ENCODE data around the gene SF3A2. TPM values are rescaled to one million over a fixed set of nuclear protein-coding genes. Genes with fewer than 3 reads are reported as not detected.
A peak's percentile ranks its signal among the peaks of the same experiment; 100 is the strongest.

SF3A2 gene
- total RNA-seq, 1 donor from 2014 or later = 142 TPM

GRCh38 chr19:2296141-2296540 lies 59.5 kb downstream of the SF3A2 start:
- no peaks in the 10 kb centered on the region for H3K9me3 Mint-ChIP-seq
- H3K27ac Mint-ChIP-seq = no peak overlapping the region
- H3K4me1 Mint-ChIP-seq = peaks cover 3% of the 10 kb centered on the region
- H3K27me3 Mint-ChIP-seq (ENCODE audit: low read depth) = peaks cover 55% of the 10 kb centered on the region
- TF ChIP-seq, protein P1, sequence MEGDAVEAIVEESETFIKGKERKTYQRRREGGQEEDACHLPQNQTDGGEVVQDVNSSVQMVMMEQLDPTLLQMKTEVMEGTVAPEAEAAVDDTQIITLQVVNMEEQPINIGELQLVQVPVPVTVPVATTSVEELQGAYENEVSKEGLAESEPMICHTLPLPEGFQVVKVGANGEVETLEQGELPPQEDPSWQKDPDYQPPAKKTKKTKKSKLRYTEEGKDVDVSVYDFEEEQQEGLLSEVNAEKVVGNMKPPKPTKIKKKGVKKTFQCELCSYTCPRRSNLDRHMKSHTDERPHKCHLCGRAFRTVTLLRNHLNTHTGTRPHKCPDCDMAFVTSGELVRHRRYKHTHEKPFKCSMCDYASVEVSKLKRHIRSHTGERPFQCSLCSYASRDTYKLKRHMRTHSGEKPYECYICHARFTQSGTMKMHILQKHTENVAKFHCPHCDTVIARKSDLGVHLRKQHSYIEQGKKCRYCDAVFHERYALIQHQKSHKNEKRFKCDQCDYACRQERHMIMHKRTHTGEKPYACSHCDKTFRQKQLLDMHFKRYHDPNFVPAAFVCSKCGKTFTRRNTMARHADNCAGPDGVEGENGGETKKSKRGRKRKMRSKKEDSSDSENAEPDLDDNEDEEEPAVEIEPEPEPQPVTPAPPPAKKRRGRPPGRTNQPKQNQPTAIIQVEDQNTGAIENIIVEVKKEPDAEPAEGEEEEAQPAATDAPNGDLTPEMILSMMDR (IDR thresholded peaks at IDR 0.05; ENCODE audit: unreplicated experiment) = no peak
- no peak for DNase-seq (ENCODE audit: low spot score in 2 of 2, unreplicated experiment in 2 of 2)
- no peaks in the 10 kb centered on the region for H3K36me3 Mint-ChIP-seq
- H3K4me3 Mint-ChIP-seq = no peak overlapping the region

Small RNAs within 50 kb of the gene (microRNA-seq; reads per million reads assigned to microRNA genes)
- gene MIR1227 = 21.7 reads per million, percentile 44 among the genes with 10 or more reads in this experiment
- gene MIR4321 = not detected

Other genes starting within 250 kb of the SF3A2 start
- 112 to 118 TPM (median 114 TPM) in 3 replicates for gene BTBD2, start 221.1 kb upstream of the SF3A2 start, total RNA-seq
- 92.6 to 97.1 TPM (median 95.9 TPM) in 3 replicates for gene MKNK2, start 185.6 kb upstream of the SF3A2 start, total RNA-seq
- gene MOB3A, start 140.5 kb upstream of the SF3A2 start, total RNA-seq = 33.0 to 34.7 TPM (median 34.1 TPM) in 3 replicates
- 11.0 to 14.4 TPM (median 13.8 TPM) in 3 replicates for gene IZUMO4, start 139.9 kb upstream of the SF3A2 start, total RNA-seq
- gene AP3D1, start 85.3 kb upstream of the SF3A2 start, total RNA-seq = 107 to 116 TPM (median 115 TPM) in 3 replicates
- gene DOT1L, start 72.9 kb upstream of the SF3A2 start, total RNA-seq = 54.1 to 59.1 TPM (median 58.2 TPM) in 3 replicates
- gene PLEKHJ1, start 495 bp upstream of the SF3A2 start, total RNA-seq = 73.4 to 75.6 TPM (median 73.8 TPM) in 3 replicates
- 42.4 to 50.1 TPM (median 44.5 TPM) in 3 replicates for gene AMH, start 12.5 kb downstream of the SF3A2 start, total RNA-seq
- 0.80 TPM in 1 of 3 replicates, not detected in the others for gene JSRP1, start 19.6 kb downstream of the SF3A2 start, total RNA-seq
- gene PEAK3, start 45.4 kb downstream of the SF3A2 start, total RNA-seq = 0.11 TPM in 1 of 3 replicates, not detected in the others
- 0.59 to 0.60 TPM (median 0.60 TPM) in 3 replicates for gene LINGO3, start 71.3 kb downstream of the SF3A2 start, total RNA-seq
- 141 to 149 TPM (median 142 TPM) in 3 replicates for gene LSM7, start 91.8 kb downstream of the SF3A2 start, total RNA-seq
- 189 to 202 TPM (median 196 TPM) in 3 replicates for gene SPPL2B, start 91.9 kb downstream of the SF3A2 start, total RNA-seq
- 0.84 to 1.4 TPM (median 1.2 TPM) in 3 replicates for gene TMPRSS9, start 123.4 kb downstream of the SF3A2 start, total RNA-seq
- 101 to 110 TPM (median 102 TPM) in 3 replicates for gene TIMM13, start 190.8 kb downstream of the SF3A2 start, total RNA-seq
- 86.0 to 95.8 TPM (median 89.0 TPM) in 3 replicates for gene LMNB2, start 220.1 kb downstream of the SF3A2 start, total RNA-seq
- 80.0 to 84.4 TPM (median 84.1 TPM) in 3 replicates for gene GADD45B, start 239.3 kb downstream of the SF3A2 start, total RNA-seq

Measured in mesothelial cell of epicardium (in vitro differentiated cells).